ENCODE results near the gene CSMD2.

DNA sequence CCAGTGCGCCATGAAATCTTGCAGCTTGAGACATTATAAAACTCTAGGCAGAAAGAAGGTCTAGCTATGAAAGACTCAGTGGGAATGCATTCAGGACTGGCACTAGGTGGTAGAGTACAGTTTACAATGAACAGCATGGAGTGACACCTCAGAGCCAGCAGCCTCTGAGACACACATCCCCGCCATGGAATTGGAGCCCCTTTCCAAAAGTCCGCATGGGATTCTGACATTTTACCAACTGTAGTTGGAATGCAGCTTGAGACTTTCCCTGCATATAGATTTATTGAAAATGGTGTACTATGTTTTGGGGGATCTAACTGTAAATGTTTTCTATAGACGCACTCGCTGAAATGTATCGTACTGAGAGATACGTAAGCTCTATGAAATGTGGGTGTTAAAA, 576.3 kb downstream of the CSMD2 start:
- TF ChIP-seq CTCF (IDR thresholded peaks at IDR 0.05) (no peak), EP300 (IDR thresholded peaks at IDR 0.05) (no peak)

All from upper lobe of left lung (tissue), 4 donors.